Effector memory CD4-positive, alpha-beta T cell (primary cell): ENCODE results near the gene CYP19A1.

Experiments used
- DNase-seq, 3 donors: peaks; one replicate each; pipeline ENCODE4 v3.0.0-alpha.2; 2020
- H3K27ac ChIP-seq: 2 replicates; pipeline ENCODE4 v1.7.0; 2013; ENCODE audit warnings: mild to moderate bottlenecking, low read length, moderate library complexity; ENCODE audit not compliant: insufficient read depth, poor library complexity, severe bottlenecking
- H3K27me3 ChIP-seq: replicated peaks from 2 replicates; pipeline ENCODE4 v1.7.0; 2013; ENCODE audit warnings: mild to moderate bottlenecking, low read length; ENCODE audit not compliant: insufficient read depth, control insufficient read depth, poor library complexity, severe bottlenecking
- H3K36me3 ChIP-seq: 2 replicates; pipeline ENCODE4 v1.7.0; 2013; ENCODE audit warnings: mild to moderate bottlenecking, low read length, moderate library complexity; ENCODE audit not compliant: control insufficient read depth, insufficient read depth
- H3K4me1 ChIP-seq: 2 replicates; pipeline ENCODE4 v1.7.0; 2013; ENCODE audit warnings: low read length, mild to moderate bottlenecking; ENCODE audit not compliant: control insufficient read depth, insufficient read depth, poor library complexity, severe bottlenecking
- H3K4me3 ChIP-seq: 2 replicates; pipeline ENCODE4 v1.7.0; 2013; ENCODE audit warnings: low read length, low read depth, mild to moderate bottlenecking; ENCODE audit not compliant: insufficient read depth, poor library complexity, severe bottlenecking
- H3K9me3 ChIP-seq: 2 replicates; pipeline ENCODE4 v1.7.0; 2013; ENCODE audit warnings: mild to moderate bottlenecking, low read length, moderate library complexity; ENCODE audit not compliant: control insufficient read depth

Gene CYP19A1

GRCh38 chr15:51229907-51230330, 108.5 kb downstream of the CYP19A1 start:
- no peak overlapping the region for H3K27ac ChIP-seq
- H3K4me3 ChIP-seq: no peak overlapping the region
- DNase-seq: no peak
- no peaks in the 10 kb centered on the region for H3K4me1 ChIP-seq
- no peaks in the 10 kb centered on the region for H3K9me3 ChIP-seq
- H3K36me3 ChIP-seq: no peaks in the 10 kb centered on the region
- no peaks in the 10 kb centered on the region for H3K27me3 ChIP-seq

- Histone ChIP-seq H3K4me3 (no peak overlapping the region), H3K27me3 (no peaks in the 10 kb centered on the region), H3K9me3 (no peaks in the 10 kb centered on the region), H3K27ac (no peak overlapping the region), H3K4me1 (no peaks in the 10 kb centered on the region), H3K36me3 (no peaks in the 10 kb centered on the region)
- no peak for DNase-seq
Measured at GRCh38 chr15:51227940-51228732, 110.3 kb downstream of the CYP19A1 start.

GRCh38 chr15:51226576-51227210, 111.7 kb downstream of the CYP19A1 start:
- Histone ChIP-seq H3K27ac (no peak overlapping the region), H3K27me3 (no peaks in the 10 kb centered on the region), H3K36me3 (no peaks in the 10 kb centered on the region), H3K4me1 (no peaks in the 10 kb centered on the region), H3K4me3 (no peak overlapping the region), H3K9me3 (no peaks in the 10 kb centered on the region)
- no peak for DNase-seq

GRCh38 chr15:51224428-51224827, 114.0 kb downstream of the CYP19A1 start:
- no peak for DNase-seq
- Histone ChIP-seq H3K9me3 (no peaks in the 10 kb centered on the region), H3K36me3 (no peaks in the 10 kb centered on the region), H3K4me3 (no peak overlapping the region), H3K4me1 (no peaks in the 10 kb centered on the region), H3K27me3 (no peaks in the 10 kb centered on the region), H3K27ac (no peak overlapping the region)

GRCh38 chr15:51223771-51224229, 114.6 kb downstream of the CYP19A1 start:
- H3K36me3 ChIP-seq: no peaks in the 10 kb centered on the region
- no peaks in the 10 kb centered on the region for H3K9me3 ChIP-seq
- H3K4me3 ChIP-seq: no peak overlapping the region
- no peak overlapping the region for H3K27ac ChIP-seq
- no peaks in the 10 kb centered on the region for H3K4me1 ChIP-seq
- H3K27me3 ChIP-seq: no peaks in the 10 kb centered on the region
- DNase-seq: no peak

- Histone ChIP-seq H3K4me1 (no peaks in the 10 kb centered on the region), H3K36me3 (no peaks in the 10 kb centered on the region), H3K9me3 (no peaks in the 10 kb centered on the region), H3K27me3 (no peaks in the 10 kb centered on the region), H3K4me3 (no peak overlapping the region), H3K27ac (no peak overlapping the region)
- no peak for DNase-seq
Measured at GRCh38 chr15:51218299-51218938, 120.0 kb downstream of the CYP19A1 start.

- Histone ChIP-seq H3K27ac (no peak overlapping the region), H3K4me3 (no peak overlapping the region), H3K9me3 (no peaks in the 10 kb centered on the region), H3K27me3 (no peaks in the 10 kb centered on the region), H3K4me1 (no peaks in the 10 kb centered on the region), H3K36me3 (no peaks in the 10 kb centered on the region)
- no peak for DNase-seq
Measured at GRCh38 chr15:51212909-51213308, 125.5 kb downstream of the CYP19A1 start.

- no peaks in the 10 kb centered on the region for H3K9me3 ChIP-seq
- no peaks in the 10 kb centered on the region for H3K36me3 ChIP-seq
- H3K27me3 ChIP-seq: no peaks in the 10 kb centered on the region
- DNase-seq: no peak
- H3K27ac ChIP-seq: no peak overlapping the region
- H3K4me1 ChIP-seq: no peaks in the 10 kb centered on the region
- H3K4me3 ChIP-seq: no peak overlapping the region
Measured at GRCh38 chr15:51212239-51212638, 126.2 kb downstream of the CYP19A1 start.

GRCh38 chr15:51205050-51205975, 133.1 kb downstream of the CYP19A1 start:
- H3K27me3 ChIP-seq: no peaks in the 10 kb centered on the region
- H3K4me3 ChIP-seq: no peak overlapping the region
- DNase-seq: no peak
- H3K9me3 ChIP-seq: no peaks in the 10 kb centered on the region
- H3K27ac ChIP-seq: no peak overlapping the region
- H3K36me3 ChIP-seq: no peaks in the 10 kb centered on the region
- no peaks in the 10 kb centered on the region for H3K4me1 ChIP-seq
